Thyroid gland (tissue), 4 donors: ENCODE data around the gene IPO5.

Experiments used
- POLR2A ChIP-seq, 2 donors: fragments of 450-650 bp; IDR thresholded peaks; one replicate each; pipeline ENCODE4 v1.6.1; 2017; ENCODE audit warnings: antibody characterized with exemption in 2 of 2, mild to moderate bottlenecking in 2 of 2, moderate library complexity in 1 of 2
- TF ChIP-seq, protein P1 (sequence below), 6 experiments: fragments of 200-600 bp in 3 of 6; fragments of 450-650 bp in 3 of 6; sonication (generic) in 3 of 6; IDR thresholded peaks; one replicate each; pipeline ENCODE4 v1.5.1; 2016 to 2019; ENCODE audit warnings: antibody characterized with exemption in 6 of 6, mild to moderate bottlenecking in 2 of 6, inconsistent platforms in 1 of 6, moderate library complexity in 1 of 6

DNA sequence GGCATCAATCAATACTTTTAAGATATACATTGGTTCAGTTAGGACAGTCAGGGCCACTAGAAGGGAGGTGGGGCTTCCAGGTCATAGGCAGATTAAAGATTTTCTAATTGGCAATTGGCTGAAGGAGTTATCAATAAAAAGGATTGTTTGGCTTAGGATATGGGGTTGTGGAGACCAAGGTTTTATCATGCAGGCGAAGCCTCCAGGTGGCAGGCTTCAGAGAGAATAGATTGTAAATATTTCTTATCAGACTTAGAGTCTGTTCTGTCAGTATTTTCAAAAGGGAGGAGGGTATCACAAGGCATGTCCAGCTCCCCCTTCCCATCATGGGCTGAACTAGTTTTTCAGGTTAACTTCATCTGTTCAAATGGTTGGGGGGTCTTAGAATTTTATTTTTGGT lies 112.0 kb downstream of the IPO5 start:
- TF ChIP-seq, protein P1, sequence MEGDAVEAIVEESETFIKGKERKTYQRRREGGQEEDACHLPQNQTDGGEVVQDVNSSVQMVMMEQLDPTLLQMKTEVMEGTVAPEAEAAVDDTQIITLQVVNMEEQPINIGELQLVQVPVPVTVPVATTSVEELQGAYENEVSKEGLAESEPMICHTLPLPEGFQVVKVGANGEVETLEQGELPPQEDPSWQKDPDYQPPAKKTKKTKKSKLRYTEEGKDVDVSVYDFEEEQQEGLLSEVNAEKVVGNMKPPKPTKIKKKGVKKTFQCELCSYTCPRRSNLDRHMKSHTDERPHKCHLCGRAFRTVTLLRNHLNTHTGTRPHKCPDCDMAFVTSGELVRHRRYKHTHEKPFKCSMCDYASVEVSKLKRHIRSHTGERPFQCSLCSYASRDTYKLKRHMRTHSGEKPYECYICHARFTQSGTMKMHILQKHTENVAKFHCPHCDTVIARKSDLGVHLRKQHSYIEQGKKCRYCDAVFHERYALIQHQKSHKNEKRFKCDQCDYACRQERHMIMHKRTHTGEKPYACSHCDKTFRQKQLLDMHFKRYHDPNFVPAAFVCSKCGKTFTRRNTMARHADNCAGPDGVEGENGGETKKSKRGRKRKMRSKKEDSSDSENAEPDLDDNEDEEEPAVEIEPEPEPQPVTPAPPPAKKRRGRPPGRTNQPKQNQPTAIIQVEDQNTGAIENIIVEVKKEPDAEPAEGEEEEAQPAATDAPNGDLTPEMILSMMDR (IDR thresholded peaks at IDR 0.05): no peak
- no peak for TF ChIP-seq POLR2A (IDR thresholded peaks at IDR 0.05)
